Peyer's patch (tissue), 4 donors: Measurements from ENCODE around the gene CACNA1G.

Experiments used
- POLR2A ChIP-seq, 2 donors: fragments of 450-650 bp; IDR thresholded peaks; one replicate each; pipeline ENCODE4 v1.5.1; 2017; ENCODE audit warnings: antibody characterized with exemption in 2 of 2, mild to moderate bottlenecking in 2 of 2, moderate library complexity in 2 of 2
- TF ChIP-seq, protein P1 (sequence below), 6 experiments: fragments of 450-650 bp in 4 of 6; fragments of 200-600 bp in 2 of 6; sonication (generic) in 1 of 6; IDR thresholded peaks; one replicate each; pipeline ENCODE4 v1.5.1; 2017 to 2019; ENCODE audit warnings: antibody characterized with exemption in 6 of 6, mild to moderate bottlenecking in 3 of 6, moderate library complexity in 1 of 6

DNA sequence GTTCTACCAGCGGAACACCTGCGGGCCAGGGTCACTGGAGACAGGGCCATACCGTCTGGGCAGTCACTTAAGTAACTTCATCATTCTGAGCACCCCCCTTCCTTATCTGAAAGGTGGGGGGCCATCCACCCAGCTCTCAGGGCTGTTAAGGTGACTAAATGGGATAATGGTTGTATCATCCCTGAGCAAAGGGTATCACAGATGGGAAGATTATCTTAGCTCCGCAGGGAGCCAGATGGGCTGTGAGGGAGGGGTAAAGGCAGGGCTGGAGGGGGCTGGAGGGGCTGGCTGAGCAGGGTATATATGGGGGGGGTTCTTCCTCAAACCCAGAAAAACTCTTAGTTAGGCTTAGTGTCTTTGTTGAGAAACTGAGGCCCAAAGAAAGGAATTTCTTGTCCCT is 2.9 kb upstream of the CACNA1G start:
- TF ChIP-seq, protein P1, sequence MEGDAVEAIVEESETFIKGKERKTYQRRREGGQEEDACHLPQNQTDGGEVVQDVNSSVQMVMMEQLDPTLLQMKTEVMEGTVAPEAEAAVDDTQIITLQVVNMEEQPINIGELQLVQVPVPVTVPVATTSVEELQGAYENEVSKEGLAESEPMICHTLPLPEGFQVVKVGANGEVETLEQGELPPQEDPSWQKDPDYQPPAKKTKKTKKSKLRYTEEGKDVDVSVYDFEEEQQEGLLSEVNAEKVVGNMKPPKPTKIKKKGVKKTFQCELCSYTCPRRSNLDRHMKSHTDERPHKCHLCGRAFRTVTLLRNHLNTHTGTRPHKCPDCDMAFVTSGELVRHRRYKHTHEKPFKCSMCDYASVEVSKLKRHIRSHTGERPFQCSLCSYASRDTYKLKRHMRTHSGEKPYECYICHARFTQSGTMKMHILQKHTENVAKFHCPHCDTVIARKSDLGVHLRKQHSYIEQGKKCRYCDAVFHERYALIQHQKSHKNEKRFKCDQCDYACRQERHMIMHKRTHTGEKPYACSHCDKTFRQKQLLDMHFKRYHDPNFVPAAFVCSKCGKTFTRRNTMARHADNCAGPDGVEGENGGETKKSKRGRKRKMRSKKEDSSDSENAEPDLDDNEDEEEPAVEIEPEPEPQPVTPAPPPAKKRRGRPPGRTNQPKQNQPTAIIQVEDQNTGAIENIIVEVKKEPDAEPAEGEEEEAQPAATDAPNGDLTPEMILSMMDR (IDR thresholded peaks at IDR 0.05): no peak
- TF ChIP-seq POLR2A (IDR thresholded peaks at IDR 0.05): no peak
